ENCODE data around the gene SAMD11. TPM values are rescaled to one million over a fixed set of nuclear protein-coding genes. Genes with fewer than 3 reads are reported as not detected.

Gene SAMD11
- total and polyA plus RNA-seq, 2 of the 8 experiments (the other 6 are each of a cell fraction or from before 2014, with no cell fraction given) = 0.18 to 0.30 TPM

- H4K5ac ChIP-seq (ENCODE audit: insufficient read length, low read depth, low read length) = no peak overlapping the region
- no peak overlapping the region for H2BK20ac ChIP-seq (ENCODE audit: low read length)
- peaks cover 85 to 99% (median 96%) of the 10 kb centered on the region in 4 experiments for H3K27me3 ChIP-seq (replicated peaks in 1 of 4; ENCODE audit: control insufficient read depth in 3 of 4, extremely low read depth in 1 of 4, insufficient read depth in 3 of 4, low read length in 3 of 4)
- peaks cover 21 to 25% of the 10 kb centered on the region in 2 experiments for H4K20me1 ChIP-seq (replicated peaks in 1 of 2; ENCODE audit: control insufficient read depth in 1 of 2, insufficient read depth in 2 of 2, low read length in 2 of 2)
- H3K56ac ChIP-seq (replicated peaks; ENCODE audit: insufficient read length, low read depth, low read length) = no peak overlapping the region
- H4K8ac ChIP-seq (ENCODE audit: extremely low read depth, insufficient read depth, low read length) = no peak overlapping the region
- no peak overlapping the region for H2AK5ac ChIP-seq (ENCODE audit: low read depth, low read length)
- no peak overlapping the region for H4K91ac ChIP-seq (replicated peaks; ENCODE audit: insufficient read length, low read length)
- 59% methylated on average over 9 of the region's 9 CpGs; no CpG with 5 or more reads in 1 of the 2 experiments for WGBS, 2 experiments (ENCODE audit: extremely low coverage in 1 of 2, insufficient coverage in 1 of 2, insufficient read length in 1 of 2, insufficient replicate concordance in 2 of 2, low coverage in 1 of 2, low lambda C conversion rate in 2 of 2, missing lambda C conversion rate in 1 of 2)
- no peak overlapping the region for H3K18ac ChIP-seq (ENCODE audit: extremely low read depth, low read length)
- peaks cover 0 to 28% (median 12%) of the 10 kb centered on the region in 4 experiments; a peak in 6 of 7 replicates for H3K4me1 ChIP-seq (replicated peaks in 1 of 4; ENCODE audit: control insufficient read depth in 3 of 4, insufficient read depth in 4 of 4, low read length in 3 of 4)
- H3K14ac ChIP-seq (ENCODE audit: insufficient read length) = no peak overlapping the region
- H2BK5ac ChIP-seq (ENCODE audit: low read depth, low read length) = no peak overlapping the region
- no peaks in the 10 kb centered on the region for H3K79me2 ChIP-seq (ENCODE audit: control insufficient read depth in 1 of 2, insufficient read depth in 2 of 2, low read length in 2 of 2)
- peaks cover 0 to 8% (median 0%) of the 10 kb centered on the region in 4 experiments; a peak in 1 of 8 replicates for H3K36me3 ChIP-seq (ENCODE audit: control insufficient read depth in 2 of 4, insufficient read depth in 4 of 4, low read length in 3 of 4)
- ChIA-PET CTCF (ENCODE audit: partially characterized antibody) (interaction anchor here (1.1 to 3.6 kb wide), 4 partner anchors 11 to 71 kb away, joined by 4 to 18 read pairs (median 10); no protein-coding TSS in a partner anchor), POLR2A (ENCODE audit: partially characterized antibody) (interaction anchor here (1.5 to 2.3 kb wide), 2 partner anchors 12 to 22 kb away, joined by 9 to 14 read pairs; no protein-coding TSS in a partner anchor)
- peaks cover 6% of the 10 kb centered on the region; the same call in 1 of the 2 replicates for H3K23me2 ChIP-seq (ENCODE audit: low read depth, low read length)
- H2BK120ac ChIP-seq (replicated peaks; ENCODE audit: low read depth, low read length) = no peak overlapping the region
- H3K4ac ChIP-seq (replicated peaks; ENCODE audit: insufficient read length, low read depth, low read length) = no peak overlapping the region
- no peak overlapping the region for H3K9ac ChIP-seq (replicated peaks in 1 of 4; ENCODE audit: extremely low read depth in 1 of 4, low read depth in 3 of 4, low read length in 3 of 4)
- no peak overlapping the region for H2AFZ ChIP-seq (ENCODE audit: low read length)
- H3K4me3 ChIP-seq (ENCODE audit: extremely low read depth in 1 of 4, insufficient read depth in 2 of 4, low read depth in 3 of 4, low read length in 4 of 4) = no peak overlapping the region
- no peak overlapping the region for H3K27ac ChIP-seq (ENCODE audit: low read depth, low read length)
- H2BK12ac ChIP-seq (ENCODE audit: low read depth, low read length) = no peak overlapping the region
- H2BK15ac ChIP-seq (ENCODE audit: low read length) = no peak overlapping the region
- DNase-seq (ENCODE audit: low read depth in 1 of 2, low spot score in 2 of 2) = no peak
- H3K4me2 ChIP-seq (ENCODE audit: insufficient read depth in 1 of 2, low read depth in 2 of 2, low read length in 2 of 2) = no peak overlapping the region
- no peak overlapping the region for H3K23ac ChIP-seq (ENCODE audit: insufficient read length)
- no peaks in the 10 kb centered on the region for H3K79me1 ChIP-seq (ENCODE audit: low read depth, low read length)
- FAIRE-seq = no peak
- H3K9me3 ChIP-seq (ENCODE audit: insufficient read depth in 2 of 2, low read depth in 1 of 2, low read length in 1 of 2) = no peaks in the 10 kb centered on the region
- TF ChIP-seq MAX (IDR thresholded peaks at IDR 0.05) = no peak
- TF ChIP-seq CHD1 (IDR thresholded peaks at IDR 0.05; ENCODE audit: low read depth, low read length) = no peak
- TF ChIP-seq CTBP2 (IDR thresholded peaks at IDR 0.05; ENCODE audit: borderline replicate concordance, insufficient read depth, insufficient read length, low read length) = no peak
- no peak for TF ChIP-seq TAF1 (IDR thresholded peaks at IDR 0.05; ENCODE audit: low read depth, low read length)
Measured at GRCh38 chr1:927234-927633, 3.5 kb downstream of the SAMD11 start.
